ENCODE results near the gene RGL1. TPM values are rescaled to one million over a fixed set of nuclear protein-coding genes. Genes with fewer than 3 reads are reported as not detected.

RGL1 gene
- total RNA-seq, 1 donor from 2014 or later, result 68.1 TPM

- no peak for TF ChIP-seq CTCF (IDR thresholded peaks at IDR 0.05)
- peaks cover 3% of the 10 kb centered on the region for H3K9me3 Mint-ChIP-seq (ENCODE audit: unreplicated experiment)
- no peak overlapping the region for H3K4me3 Mint-ChIP-seq (ENCODE audit: unreplicated experiment)
- H3K4me1 Mint-ChIP-seq (ENCODE audit: unreplicated experiment), result peaks cover 19% of the 10 kb centered on the region
- H3K27me3 Mint-ChIP-seq (ENCODE audit: unreplicated experiment), result no peaks in the 10 kb centered on the region
- H3K36me3 Mint-ChIP-seq (ENCODE audit: unreplicated experiment), result no peaks in the 10 kb centered on the region
- DNase-seq (ENCODE audit: extremely low spot score, unreplicated experiment), result no peak
- H3K27ac Mint-ChIP-seq (ENCODE audit: unreplicated experiment), result no peak overlapping the region
Observed at GRCh38 chr1:183787704-183788103, 17.2 kb upstream of the RGL1 start.

- peaks cover 6% of the 10 kb centered on the region for H3K4me1 Mint-ChIP-seq (ENCODE audit: unreplicated experiment)
- no peak overlapping the region for H3K4me3 Mint-ChIP-seq (ENCODE audit: unreplicated experiment)
- no peaks in the 10 kb centered on the region for H3K36me3 Mint-ChIP-seq (ENCODE audit: unreplicated experiment)
- H3K27ac Mint-ChIP-seq (ENCODE audit: unreplicated experiment), result no peak overlapping the region
- H3K9me3 Mint-ChIP-seq (ENCODE audit: unreplicated experiment), result peaks cover 12% of the 10 kb centered on the region
- DNase-seq (ENCODE audit: extremely low spot score, unreplicated experiment), result no peak
- no peaks in the 10 kb centered on the region for H3K27me3 Mint-ChIP-seq (ENCODE audit: unreplicated experiment)
- no peak for TF ChIP-seq CTCF (IDR thresholded peaks at IDR 0.05)
Observed at GRCh38 chr1:183791319-183791718, 13.6 kb upstream of the RGL1 start.

GRCh38 chr1:183792300-183792699 is 12.6 kb upstream of the RGL1 start:
- H3K4me1 Mint-ChIP-seq (ENCODE audit: unreplicated experiment), result peaks cover 6% of the 10 kb centered on the region
- no peak for TF ChIP-seq CTCF (IDR thresholded peaks at IDR 0.05)
- no peaks in the 10 kb centered on the region for H3K27me3 Mint-ChIP-seq (ENCODE audit: unreplicated experiment)
- H3K9me3 Mint-ChIP-seq (ENCODE audit: unreplicated experiment), result peaks cover 12% of the 10 kb centered on the region
- H3K4me3 Mint-ChIP-seq (ENCODE audit: unreplicated experiment), result no peak overlapping the region
- no peak for DNase-seq (ENCODE audit: extremely low spot score, unreplicated experiment)
- H3K36me3 Mint-ChIP-seq (ENCODE audit: unreplicated experiment), result no peaks in the 10 kb centered on the region
- no peak overlapping the region for H3K27ac Mint-ChIP-seq (ENCODE audit: unreplicated experiment)

- DNase-seq (ENCODE audit: extremely low spot score, unreplicated experiment), result no peak
- H3K4me1 Mint-ChIP-seq (ENCODE audit: unreplicated experiment), result peaks cover 6% of the 10 kb centered on the region
- TF ChIP-seq CTCF (IDR thresholded peaks at IDR 0.05), result no peak
- H3K9me3 Mint-ChIP-seq (ENCODE audit: unreplicated experiment), result peaks cover 12% of the 10 kb centered on the region
- H3K36me3 Mint-ChIP-seq (ENCODE audit: unreplicated experiment), result no peaks in the 10 kb centered on the region
- H3K4me3 Mint-ChIP-seq (ENCODE audit: unreplicated experiment), result no peak overlapping the region
- no peaks in the 10 kb centered on the region for H3K27me3 Mint-ChIP-seq (ENCODE audit: unreplicated experiment)
- H3K27ac Mint-ChIP-seq (ENCODE audit: unreplicated experiment), result no peak overlapping the region
Observed at GRCh38 chr1:183794088-183794487, 10.8 kb upstream of the RGL1 start.

- Mint-ChIP-seq H3K36me3 (ENCODE audit: unreplicated experiment) (no peaks in the 10 kb centered on the region), H3K4me1 (ENCODE audit: unreplicated experiment) (peaks cover 15% of the 10 kb centered on the region), H3K4me3 (ENCODE audit: unreplicated experiment) (no peak overlapping the region), H3K27ac (ENCODE audit: unreplicated experiment) (no peak overlapping the region), H3K27me3 (ENCODE audit: unreplicated experiment) (no peaks in the 10 kb centered on the region), H3K9me3 (ENCODE audit: unreplicated experiment) (peaks cover 4% of the 10 kb centered on the region)
- no peak for TF ChIP-seq CTCF (IDR thresholded peaks at IDR 0.05)
- no peak for DNase-seq (ENCODE audit: extremely low spot score, unreplicated experiment)
Observed at GRCh38 chr1:183800449-183800848, 4.5 kb upstream of the RGL1 start.

All from osteocyte (in vitro differentiated cells).